Motor neuron (in vitro differentiated cells): ENCODE data around the gene MRPS33. TPM values are rescaled to one million over a fixed set of nuclear protein-coding genes. Genes with fewer than 3 reads are reported as not detected.
"Not testable (repeated sequence)": the region's sequence is repeated elsewhere in the genome, so short reads cannot be mapped to it uniquely, and the experiment has no call there.

ENCODE experiments used
- ATAC-seq, 8 experiments: fragments of 200-7000 bp; cut with Tn5 transposase; replicated peaks in 6 of 8; 2 replicates each; pipeline ENCODE4 v1.8.0; 2021; ENCODE audit warnings: mild to moderate bottlenecking in 8 of 8, moderate library complexity in 8 of 8
- H3K27ac ChIP-seq, 2 donors: fragments of 250-450 bp; sonication (Bioruptor Pico); 2 replicates each; pipeline ENCODE4 v1.9.0; 2021; ENCODE audit warnings: antibody characterized with exemption in 2 of 2, mild to moderate bottlenecking in 2 of 2, moderate library complexity in 1 of 2
- H3K4me1 ChIP-seq, 2 donors: fragments of 250-450 bp; sonication (Bioruptor Pico); replicated peaks in 1 of 2; 2 replicates each; pipeline ENCODE4 v1.6.1; 2021; ENCODE audit warnings: antibody characterized with exemption in 2 of 2, mild to moderate bottlenecking in 2 of 2, moderate library complexity in 1 of 2
- H3K4me3 ChIP-seq, 5 donors: fragments of 250-450 bp; sonication (Bioruptor Pico); 2 replicates each; pipeline ENCODE4 v1.9.0; 2021; ENCODE audit warnings: antibody characterized with exemption in 5 of 5, mild to moderate bottlenecking in 5 of 5, moderate library complexity in 4 of 5
- WGBS, 10 experiments: fragments of 450-650 bp; shearing (Covaris generic); methylation state at CpG; one replicate each; pipeline ENCODE4 v1.0.0; 2022; 5-methylcytosine and 5-hydroxymethylcytosine counted together
- in situ Hi-C, 9 experiments: fragments of 400-800 bp; cut with MboI; loops; one replicate each; pipeline ENCODE4 v1.15.0; 2021; ENCODE audit warnings: low sequenced_read_pairs in 9 of 9, low pct_unique_long_range_greater_than_20kb in 2 of 9; ENCODE audit not compliant: unreplicated experiment in 9 of 9
- total RNA-seq, 8 experiments: library from RNA; unstranded; fragments of 300-600 nt; gene quantifications; 2 replicates each; pipeline versions ENCODE4 v1.2.3 to v1.2.4, GENCODE V29; 2022

Gene MRPS33
- 100 to 1,000 TPM in 1 of 8 experiments, 10 to 100 TPM in 7; 69.1 to 182 (median 76.6) TPM for total RNA-seq

- in situ Hi-C loops = loop anchor here in 4 of 9 experiments (10.0 to 25.0 kb wide), 4 partner anchors 200 to 523 kb away; no protein-coding TSS in a partner anchor
- ATAC-seq = peak; percentile 94 to 99 (median 98)
- Histone ChIP-seq H3K4me1 (peaks cover 4 to 10% of the 10 kb centered on the region in 2 donors), H3K27ac (peak within 1 kb of the TSS; percentile 70 to 76), H3K4me3 (peak within 1 kb of the TSS; percentile 52 to 67 (median 62))
- WGBS, 10 experiments = 0 to 8% (median 0%) methylated on average over 7 to 23 of the region's 47 CpGs
These were observed at the start of gene MRPS33 for GRCh38 chr7:141014524-141015395. Gene MRPS33 (minus strand): TSS chr7:141014952. CDS start chr7:141010633, 4,319 bp downstream.

GRCh38 chr7:141057788-141058187, 43.0 kb upstream of the MRPS33 start:
- in situ Hi-C loops = loop anchor here in 3 of 9 experiments (25.0 kb wide), 2 partner anchors 455 to 480 kb away; no protein-coding TSS in a partner anchor
- peaks cover 0 to 10% of the 10 kb centered on the region in 2 donors for H3K4me1 ChIP-seq
- 0 to 94% (median 84%) methylated on average over 2 to 3 of the region's 3 CpGs; no CpG with 5 or more reads in 3 of the 10 experiments for WGBS, 10 experiments
- no peak overlapping the region for H3K27ac ChIP-seq
- H3K4me3 ChIP-seq = no peak overlapping the region
- no peak for ATAC-seq

- WGBS, 10 experiments = 11 to 100% (median 83%) methylated on average over 1 to 4 of the region's 4 CpGs; no CpG with 5 or more reads in 2 of the 10 experiments
- in situ Hi-C loops = loop anchor here in 3 of 9 experiments (25.0 kb wide), 2 partner anchors 457 to 482 kb away; no protein-coding TSS in a partner anchor
- Histone ChIP-seq H3K4me1 (peaks cover 0 to 10% of the 10 kb centered on the region in 2 donors), H3K4me3 (no peak overlapping the region), H3K27ac (no peak overlapping the region)
- ATAC-seq = no peak
These were observed 40.4 kb upstream of the MRPS33 start for GRCh38 chr7:141055146-141055545.

GRCh38 chr7:141053626-141054025, 38.9 kb upstream of the MRPS33 start:
- ATAC-seq = peak in 5 of 8 experiments; percentile 99 to 100 (median 100)
- in situ Hi-C loops = loop anchor here in 3 of 9 experiments (25.0 kb wide), 2 partner anchors 459 to 484 kb away; no protein-coding TSS in a partner anchor
- peak overlapping the region in 1 of 2 donors; percentile 6 for H3K27ac ChIP-seq
- WGBS, 10 experiments = 27 to 83% (median 57%) methylated on average over 1 to 7 of the region's 9 CpGs; no CpG with 5 or more reads in 3 of the 10 experiments
- peaks cover 0 to 10% of the 10 kb centered on the region in 2 donors for H3K4me1 ChIP-seq
- H3K4me3 ChIP-seq = no peak overlapping the region

GRCh38 chr7:141045842-141046620, 31.3 kb upstream of the MRPS33 start:
- H3K4me3 ChIP-seq = no peak overlapping the region
- no peaks in the 10 kb centered on the region for H3K4me1 ChIP-seq
- WGBS, 10 experiments = 8 to 94% (median 75%) methylated on average over 1 to 6 of the region's 7 CpGs; no CpG with 5 or more reads in 1 of the 10 experiments
- ATAC-seq = no peak
- in situ Hi-C loops = no loop called here
- no peak overlapping the region for H3K27ac ChIP-seq

GRCh38 chr7:141045126-141045841, 30.5 kb upstream of the MRPS33 start:
- Histone ChIP-seq H3K4me1 (no peaks in the 10 kb centered on the region), H3K4me3 (no peak overlapping the region), H3K27ac (no peak overlapping the region)
- in situ Hi-C loops = no loop called here
- 4 to 63% (median 37%) methylated on average over 3 to 7 of the region's 7 CpGs for WGBS, 10 experiments
- ATAC-seq = peak in 1 of 8 experiments; percentile 26

- H3K27ac ChIP-seq = no peak overlapping the region
- in situ Hi-C loops = no loop called here
- H3K4me3 ChIP-seq = no peak overlapping the region
- no peaks in the 10 kb centered on the region for H3K4me1 ChIP-seq
- WGBS, 10 experiments = 15 to 92% (median 77%) methylated on average over 2 to 4 of the region's 4 CpGs; no CpG with 5 or more reads in 2 of the 10 experiments
- no peak for ATAC-seq
These were observed 28.9 kb upstream of the MRPS33 start for GRCh38 chr7:141043616-141044015.

GRCh38 chr7:141042222-141043193, 27.8 kb upstream of the MRPS33 start:
- in situ Hi-C loops = no loop called here
- no peak overlapping the region for H3K27ac ChIP-seq
- ATAC-seq = peak in 1 of 8 experiments; percentile 25
- WGBS, 10 experiments = 8 to 92% (median 70%) methylated on average over 2 to 12 of the region's 14 CpGs
- H3K4me3 ChIP-seq = no peak overlapping the region
- H3K4me1 ChIP-seq = no peaks in the 10 kb centered on the region

GRCh38 chr7:141039376-141039775, 24.6 kb upstream of the MRPS33 start:
- no peak overlapping the region for H3K4me3 ChIP-seq
- no peak for ATAC-seq
- H3K27ac ChIP-seq = no peak overlapping the region
- 0 to 89% (median 66%) methylated on average over 1 to 3 of the region's 3 CpGs; no CpG with 5 or more reads in 2 of the 10 experiments for WGBS, 10 experiments
- in situ Hi-C loops = no loop called here
- no peaks in the 10 kb centered on the region for H3K4me1 ChIP-seq

GRCh38 chr7:141038100-141038499, 23.3 kb upstream of the MRPS33 start:
- H3K27ac ChIP-seq, H3K4me1 ChIP-seq, H3K4me3 ChIP-seq, in situ Hi-C loops, ATAC-seq: not testable (repeated sequence)
- no CpG with 5 or more reads among the region's 3 CpGs for WGBS, 10 experiments

GRCh38 chr7:141032539-141033323, 18.0 kb upstream of the MRPS33 start:
- H3K27ac ChIP-seq, H3K4me3 ChIP-seq, H3K4me1 ChIP-seq, in situ Hi-C loops, ATAC-seq: not testable (repeated sequence)
- 60 to 97% (median 85%) methylated on average over 1 to 9 of the region's 33 CpGs; no CpG with 5 or more reads in 5 of the 10 experiments for WGBS, 10 experiments
